GM03348 (cell line): ENCODE results near the gene GPR146.
"Not testable (repeated sequence)": the region's sequence is repeated elsewhere in the genome, so short reads cannot be mapped to it uniquely, and the experiment has no call there.

Experiments
- DNase-seq: peaks from one replicate; pipeline ENCODE4 v3.0.0; 2012; ENCODE audit warnings: low spot score

GPR146 gene

DNA sequence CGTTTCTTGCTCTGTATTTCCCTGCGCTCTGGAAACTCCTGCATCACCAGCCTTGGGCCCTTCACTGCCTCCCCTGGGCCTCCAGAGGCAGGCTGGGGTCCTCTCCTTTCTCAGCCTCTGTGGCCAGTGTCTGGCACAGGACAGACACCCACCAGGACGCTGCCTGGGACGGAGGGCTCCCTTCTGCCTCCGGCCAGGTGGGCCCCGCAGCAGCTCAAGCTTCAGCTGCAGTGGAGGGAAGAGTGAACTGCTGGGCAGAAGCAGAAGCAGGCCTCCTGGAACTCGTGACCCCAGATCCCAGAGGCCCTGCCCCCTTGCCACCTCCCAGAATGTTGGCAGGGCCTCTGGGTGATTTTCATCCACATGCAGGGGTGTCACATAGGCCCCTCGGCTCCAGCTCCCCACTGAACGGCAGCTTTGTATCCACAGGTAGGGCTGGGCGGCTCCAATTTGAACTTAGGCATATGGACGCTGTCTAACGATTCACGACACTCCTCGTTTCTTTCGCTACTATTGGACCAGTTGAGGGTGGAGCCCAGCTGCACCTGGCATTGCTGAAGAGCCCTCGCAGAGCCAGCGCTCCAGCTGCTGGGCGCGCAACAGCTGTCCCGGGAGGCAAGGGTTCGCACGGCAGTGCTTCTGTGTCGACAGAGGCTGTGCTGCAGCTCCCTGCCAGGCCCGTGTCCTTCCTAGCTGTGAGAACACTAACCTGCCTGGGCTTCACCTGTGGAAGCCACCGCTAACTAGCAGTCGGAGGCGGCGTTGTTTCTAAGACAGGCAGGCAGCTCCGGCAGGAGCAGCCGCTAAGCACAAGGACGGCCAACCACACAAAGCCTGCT, 18.4 kb upstream of the GPR146 start:
- DNase-seq = no peak

DNA sequence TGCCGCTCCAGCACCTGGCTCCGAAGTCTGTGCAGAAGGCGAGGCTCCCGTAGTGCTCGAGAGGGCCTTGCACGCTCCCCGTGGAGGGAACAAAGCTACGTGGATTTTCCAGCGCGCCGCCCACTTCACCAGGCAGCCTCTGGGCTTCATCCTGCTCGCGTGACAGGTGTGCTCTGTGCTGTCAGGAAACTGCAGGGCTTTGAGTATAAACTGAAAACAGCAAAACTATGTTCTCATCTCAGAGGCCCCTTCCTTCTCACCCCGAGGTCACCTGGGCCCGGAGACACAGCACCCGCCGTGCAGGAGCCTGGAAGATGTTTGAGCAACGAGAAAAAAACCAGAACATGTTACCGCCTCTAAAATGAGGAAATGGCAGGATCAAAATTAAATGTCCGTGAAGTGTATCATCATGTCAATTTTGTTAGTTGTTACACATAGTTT, 17.6 kb upstream of the GPR146 start:
- DNase-seq = no peak

DNA sequence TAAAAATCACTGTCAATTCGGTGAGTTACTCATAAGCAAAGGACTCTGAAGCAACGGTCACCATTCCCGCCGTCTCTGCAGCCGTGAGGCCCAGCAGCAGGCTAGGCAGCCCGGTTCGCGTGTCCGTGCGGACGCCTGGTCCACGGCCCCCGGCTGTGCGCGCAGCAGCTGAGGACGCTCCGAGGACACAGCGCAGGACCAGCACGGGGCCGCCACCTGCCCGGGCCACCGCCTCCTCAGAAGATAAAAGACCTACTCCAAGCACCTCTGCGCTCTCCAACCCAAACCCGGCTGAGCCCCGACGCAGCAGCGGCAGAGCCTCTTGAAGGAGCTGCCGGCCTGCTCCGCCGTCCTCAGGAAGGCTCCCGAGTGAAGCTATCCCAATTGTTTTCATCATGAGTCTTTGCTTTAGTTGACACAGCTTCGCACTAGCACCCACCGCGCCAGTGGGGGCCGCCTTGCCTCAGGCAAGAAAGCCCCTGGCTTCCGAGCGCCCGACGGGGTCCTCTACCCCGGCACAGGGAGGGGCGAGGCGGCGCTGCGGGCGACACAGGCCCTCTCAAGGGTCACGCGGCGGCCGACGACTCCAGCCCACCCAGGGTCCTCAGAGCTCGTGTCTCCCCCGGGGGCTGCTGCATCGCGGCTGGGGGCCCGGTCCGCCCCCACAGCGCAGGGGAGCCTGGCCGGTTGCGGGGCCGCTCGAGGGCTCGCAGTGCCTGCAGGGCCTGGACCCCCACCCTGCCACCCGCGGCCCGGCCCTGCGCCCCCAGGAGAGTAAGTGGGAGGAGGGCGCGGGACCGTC, 16.9 kb upstream of the GPR146 start:
- peak; percentile 59 for DNase-seq

GRCh38 chr7:1028044-1028770, 16.1 kb upstream of the GPR146 start:
- peak; percentile 100 for DNase-seq

GRCh38 chr7:1028775-1029636, 15.3 kb upstream of the GPR146 start:
- peak; percentile 95 for DNase-seq

- DNase-seq = no peak
Observed at GRCh38 chr7:1029637-1030443, 14.5 kb upstream of the GPR146 start.

DNA sequence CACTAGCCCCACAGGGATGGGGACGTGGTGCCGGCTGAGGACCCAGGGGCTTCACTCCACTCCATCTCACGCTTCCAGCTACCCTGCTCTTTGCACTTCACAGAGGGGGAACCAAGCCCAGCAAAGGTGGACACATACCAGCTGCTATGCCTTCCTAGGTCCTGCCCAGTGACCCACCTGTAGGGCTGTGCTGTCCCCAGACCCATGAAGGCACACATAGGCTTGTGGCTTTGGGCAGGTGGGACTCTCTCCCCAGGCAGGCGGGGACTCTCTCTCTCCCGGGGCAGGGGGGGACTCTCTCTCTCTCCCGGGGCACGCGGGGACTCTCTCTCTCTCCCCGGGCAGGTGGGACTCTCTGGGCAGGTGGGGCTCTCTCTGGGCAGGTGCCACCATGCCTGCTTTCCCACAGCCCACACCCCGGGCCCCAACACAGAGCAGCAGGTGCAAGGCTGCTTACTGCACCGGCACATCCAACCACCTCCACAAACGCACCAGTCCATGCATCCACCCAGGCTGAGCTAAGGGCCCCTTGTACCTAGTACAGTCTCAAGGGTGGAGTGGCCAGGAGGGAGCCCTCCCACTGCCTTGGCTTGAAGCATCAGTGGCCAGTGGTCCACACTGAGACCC, 13.8 kb upstream of the GPR146 start:
- no peak for DNase-seq

DNA sequence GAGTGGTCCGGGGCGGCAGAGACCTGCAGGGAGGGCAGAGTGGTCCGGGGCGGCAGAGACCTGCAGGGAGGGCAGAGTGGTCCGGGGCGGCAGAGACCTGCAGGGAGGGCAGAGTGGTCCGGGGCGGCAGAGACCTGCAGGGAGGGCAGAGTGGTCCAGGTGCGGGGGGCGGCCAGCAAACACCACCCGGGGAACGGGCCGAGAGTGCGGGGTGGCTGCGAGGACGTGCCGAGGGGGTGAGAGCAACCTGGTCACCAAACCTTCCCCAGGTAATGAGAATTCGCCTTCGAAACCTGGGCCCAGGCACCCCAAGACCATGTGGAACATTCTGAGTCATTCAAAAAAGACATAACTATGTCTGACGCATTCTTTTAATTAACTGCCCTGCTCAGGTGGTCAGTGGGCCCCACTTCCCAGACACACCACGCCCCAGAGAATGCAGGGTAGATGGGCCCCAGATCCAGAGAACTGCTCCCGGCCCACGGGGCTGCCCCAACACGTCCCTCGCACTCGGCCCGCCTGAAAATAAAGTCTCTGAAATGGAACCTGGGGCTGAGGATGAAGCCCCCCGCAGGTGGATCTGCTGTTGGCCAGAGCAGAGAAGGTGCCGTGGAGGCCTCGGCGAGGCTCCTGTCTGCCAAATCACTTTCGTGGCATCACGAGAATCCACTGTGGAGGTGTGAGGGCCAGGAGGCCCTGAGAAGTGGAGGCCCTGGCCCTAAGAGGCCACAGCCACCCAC, 12.5 kb upstream of the GPR146 start:
- no peak for DNase-seq

DNA sequence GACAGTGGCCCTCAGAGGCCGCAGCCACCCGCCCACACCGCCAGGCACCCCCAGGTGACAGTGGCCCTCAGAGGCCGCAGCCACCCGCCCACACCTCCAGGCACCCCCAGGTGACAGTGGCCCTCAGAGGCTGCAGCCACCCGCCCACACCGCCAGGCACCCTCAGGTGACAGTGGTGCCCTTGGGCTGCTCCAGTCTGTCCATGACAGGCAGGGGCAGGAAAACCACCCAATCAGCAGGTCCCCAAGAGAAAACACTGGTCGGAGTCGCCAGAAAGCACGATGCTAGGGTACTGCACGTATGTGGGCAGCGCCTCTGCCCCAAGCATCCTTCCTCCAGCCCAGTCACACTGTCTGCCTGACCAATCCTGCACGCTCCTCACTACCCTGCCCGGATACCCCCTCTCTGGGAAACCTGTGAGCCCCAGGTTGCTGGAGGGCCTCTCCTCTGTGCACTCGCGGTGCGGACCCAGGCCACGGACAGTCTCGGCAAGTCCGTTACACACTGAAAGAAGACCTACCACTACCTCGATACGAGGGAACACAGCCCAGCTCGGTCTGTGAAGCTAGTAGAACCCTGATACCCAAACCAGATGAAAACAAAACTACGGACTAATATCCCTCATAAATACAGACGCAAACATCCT, 11.7 kb upstream of the GPR146 start:
- no peak for DNase-seq

DNA sequence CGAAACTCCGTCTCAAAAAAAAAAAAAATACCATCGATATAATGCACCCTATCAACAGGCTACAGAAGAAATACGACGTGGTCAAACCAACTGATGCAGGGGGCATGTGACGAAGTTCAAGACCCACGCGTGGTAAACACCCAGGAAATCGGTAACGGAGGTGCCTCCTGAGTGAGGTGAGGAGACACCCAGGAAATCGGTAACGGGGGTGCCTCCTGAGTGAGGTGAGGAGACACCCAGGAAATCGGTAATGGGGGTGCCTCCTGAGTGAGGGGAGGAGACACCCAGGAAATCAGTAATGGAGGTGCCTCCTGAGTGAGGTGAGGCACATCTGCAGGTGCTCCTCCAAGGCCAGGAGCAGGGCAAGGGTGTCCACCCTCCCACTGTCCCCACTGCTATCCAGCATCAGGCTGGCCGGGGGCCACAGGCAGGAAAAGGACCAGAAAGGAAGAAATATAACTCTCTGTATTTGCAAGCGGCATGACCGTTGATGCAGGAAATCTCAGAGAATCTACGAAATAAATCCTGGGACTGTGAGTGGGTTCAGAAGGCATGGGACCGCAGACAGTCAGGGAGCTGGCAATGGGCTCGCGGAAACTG, 10.7 kb upstream of the GPR146 start:
- DNase-seq = no peak

DNA sequence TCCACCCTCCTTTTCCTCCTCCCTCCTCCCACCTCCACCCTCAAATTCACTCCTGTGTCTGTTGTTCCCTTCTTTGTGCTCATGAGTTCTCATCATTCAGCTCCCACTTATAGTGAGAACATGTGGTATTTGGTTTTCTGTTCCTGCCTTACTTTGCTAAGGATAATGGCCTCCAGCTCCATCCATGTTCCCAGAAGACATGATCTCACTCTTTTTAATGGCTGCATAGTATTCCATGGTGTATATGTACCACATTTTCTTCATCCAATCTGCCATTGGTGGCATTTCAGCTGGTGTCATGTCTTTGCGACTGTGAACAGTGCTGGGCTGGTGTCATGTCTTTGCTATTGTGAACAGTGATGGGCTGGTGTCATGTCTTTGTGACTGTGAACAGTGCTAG, 9.6 kb upstream of the GPR146 start:
- not testable (repeated sequence) for DNase-seq

DNA sequence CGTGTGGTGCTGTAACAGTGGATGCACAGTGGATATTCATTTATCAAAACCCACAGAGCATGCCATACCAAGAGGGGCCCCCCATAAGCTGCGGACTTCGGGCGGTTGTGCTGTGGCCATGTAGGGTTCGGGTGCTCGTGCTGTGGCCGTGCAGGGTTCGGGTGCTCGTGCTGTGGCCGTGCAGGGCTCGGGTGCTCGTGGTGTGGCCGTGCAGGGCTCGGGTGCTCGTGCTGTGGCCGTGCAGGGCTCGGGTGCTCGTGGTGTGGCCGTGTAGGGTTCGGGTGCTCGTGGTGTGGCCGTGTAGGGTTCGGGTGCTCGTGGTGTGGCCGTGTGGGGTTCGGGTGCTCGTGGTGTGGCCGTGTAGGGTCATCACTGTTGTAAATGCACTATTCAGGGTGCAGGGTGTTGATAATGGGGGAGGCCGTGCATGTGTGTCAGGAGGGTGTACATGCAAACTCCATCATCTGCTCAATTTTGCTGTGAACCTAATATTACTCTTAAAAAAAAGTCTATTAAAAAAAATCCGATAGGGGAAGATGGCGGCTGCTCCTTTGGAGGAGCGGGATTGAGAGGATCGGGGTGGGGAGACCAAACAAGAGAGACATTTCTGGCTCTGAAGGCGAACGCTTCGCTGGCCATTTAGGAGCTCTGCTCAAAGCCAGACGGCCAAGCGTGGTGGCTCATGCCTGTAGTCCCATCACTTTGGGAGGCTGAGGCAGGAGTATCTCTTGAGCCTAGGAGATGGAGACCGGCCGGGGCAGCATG, 8.0 kb upstream of the GPR146 start:
- not testable (repeated sequence) for DNase-seq

GRCh38 chr7:1040233-1040632, 4.1 kb upstream of the GPR146 start:
- not testable (repeated sequence) for DNase-seq

GRCh38 chr7:1040790-1041189, 3.6 kb upstream of the GPR146 start:
- DNase-seq = peak; percentile 76

GRCh38 chr7:1041551-1042491, 2.5 kb upstream of the GPR146 start:
- no peak for DNase-seq

- DNase-seq = no peak
Observed at GRCh38 chr7:1042492-1042833, 1.9 kb upstream of the GPR146 start.
